CD4-positive, CD25-positive, alpha-beta regulatory T cell (primary cell): ENCODE results near the gene MORN5. TPM values are rescaled to one million over a fixed set of nuclear protein-coding genes. Genes with fewer than 3 reads are reported as not detected.
A peak's percentile ranks its signal among the peaks of the same experiment; 100 is the strongest.

ENCODE experiments used
- ATAC-seq, 2 donors: fragments of 150-1000 bp; cut with Tn5 transposase; one replicate each; pipeline ENCODE4 v1.10.0; 2021; ENCODE audit warnings: low read depth in 2 of 2, moderate number of reproducible peaks in 2 of 2, moderate library complexity in 1 of 2
- DNase-seq, 3 donors: peaks; one replicate each; pipeline versions ENCODE4 v3.0.0 to v3.0.0-alpha.2; 2012 to 2022; ENCODE audit warnings: mixed read lengths in 1 of 3
- H3K27ac ChIP-seq: one replicate; pipeline ENCODE4 v1.7.0; 2013; ENCODE audit warnings: mild to moderate bottlenecking, low read length; ENCODE audit not compliant: insufficient read depth, poor library complexity, severe bottlenecking
- H3K27me3 ChIP-seq: one replicate; pipeline ENCODE4 v1.7.0; 2013; ENCODE audit warnings: low read length; ENCODE audit not compliant: control insufficient read depth, insufficient read depth
- H3K36me3 ChIP-seq: one replicate; pipeline ENCODE4 v1.7.0; 2013; ENCODE audit warnings: mild to moderate bottlenecking, low read length, moderate library complexity; ENCODE audit not compliant: control insufficient read depth, insufficient read depth
- H3K4me1 ChIP-seq: 2 replicates; pipeline ENCODE4 v1.7.0; 2013; ENCODE audit warnings: mild to moderate bottlenecking, low read length; ENCODE audit not compliant: insufficient read depth, control insufficient read depth, poor library complexity, severe bottlenecking
- H3K4me3 ChIP-seq: one replicate; pipeline ENCODE4 v1.7.0; 2013; ENCODE audit warnings: low read depth, mild to moderate bottlenecking, low read length, moderate library complexity
- H3K9me3 ChIP-seq, 2 experiments: 1 replicate in 1 of 2; 2 replicates in 1 of 2; pipeline ENCODE4 v1.7.0; 2013; ENCODE audit warnings: low read length in 2 of 2, mild to moderate bottlenecking in 1 of 2, moderate library complexity in 1 of 2; ENCODE audit not compliant: control insufficient read depth in 2 of 2
- H3K27ac Mint-ChIP-seq, 3 donors: one replicate each; pipeline ENCODE4 v1.8.0; 2020 to 2022; ENCODE audit warnings: mild to moderate bottlenecking in 3 of 3, mixed read lengths in 3 of 3, moderate library complexity in 2 of 3
- H3K27me3 Mint-ChIP-seq: one replicate; pipeline ENCODE4 v1.8.0; 2022; ENCODE audit warnings: mild to moderate bottlenecking, mixed read lengths
- H3K36me3 Mint-ChIP-seq: one replicate; pipeline ENCODE4 v1.8.0; 2020; ENCODE audit warnings: mixed read lengths
- H3K4me1 Mint-ChIP-seq, 4 donors: one replicate each; pipeline ENCODE4 v1.8.0; 2020 to 2022; ENCODE audit warnings: mixed read lengths in 4 of 4, mild to moderate bottlenecking in 1 of 4
- H3K4me3 Mint-ChIP-seq, 4 donors: one replicate each; pipeline ENCODE4 v1.8.0; 2020 to 2022; ENCODE audit warnings: mild to moderate bottlenecking in 4 of 4, mixed read lengths in 4 of 4, moderate library complexity in 3 of 4
- H3K9me3 Mint-ChIP-seq, 7 donors: one replicate each; pipeline ENCODE4 v1.8.0; 2020 to 2022; ENCODE audit warnings: mixed read lengths in 7 of 7, mild to moderate bottlenecking in 3 of 7, moderate library complexity in 2 of 7
- polyA plus RNA-seq, 4 donors: library from polyadenylated mRNA; unstranded; fragments of 300-500 nt; fragmentation: Illumina TruSeq; gene quantifications; one replicate each; pipeline ENCODE4 v1.2.3, GENCODE V29; 2021
- total RNA-seq: library from RNA; stranded (reverse); gene quantifications from one replicate; pipeline ENCODE4 v1.2.3, GENCODE V29; 2022

Gene MORN5
- total and polyA plus RNA-seq, 5 donors from 2014 or later, result not detected

GRCh38 chr9:122197882-122198281, 38.2 kb downstream of the MORN5 start:
- no peak overlapping the region for H3K4me3 Mint-ChIP-seq
- Histone ChIP-seq H3K9me3 (no peaks in the 10 kb centered on the region), H3K27me3 (no peaks in the 10 kb centered on the region), H3K36me3 (no peaks in the 10 kb centered on the region), H3K4me1 (no peaks in the 10 kb centered on the region), H3K27ac (no peak overlapping the region), H3K4me3 (no peak overlapping the region)
- no peak overlapping the region for H3K27ac Mint-ChIP-seq
- peaks cover 12% of the 10 kb centered on the region for H3K27me3 Mint-ChIP-seq
- peaks cover 0 to 1% (median 0%) of the 10 kb centered on the region in 7 donors for H3K9me3 Mint-ChIP-seq
- ATAC-seq, result no peak
- no peaks in the 10 kb centered on the region for H3K4me1 Mint-ChIP-seq
- DNase-seq, result no peak
- no peaks in the 10 kb centered on the region for H3K36me3 Mint-ChIP-seq

GRCh38 chr9:122200960-122201595, 41.4 kb downstream of the MORN5 start:
- Histone ChIP-seq H3K27me3 (no peaks in the 10 kb centered on the region), H3K36me3 (no peaks in the 10 kb centered on the region), H3K27ac (no peak overlapping the region), H3K4me1 (no peaks in the 10 kb centered on the region), H3K9me3 (no peaks in the 10 kb centered on the region), H3K4me3 (no peak overlapping the region)
- Mint-ChIP-seq H3K9me3 (peaks cover 0 to 1% (median 0%) of the 10 kb centered on the region in 7 donors), H3K27me3 (peaks cover 12% of the 10 kb centered on the region), H3K36me3 (no peaks in the 10 kb centered on the region), H3K4me3 (no peak overlapping the region), H3K4me1 (no peaks in the 10 kb centered on the region), H3K27ac (no peak overlapping the region)
- ATAC-seq (no peak), DNase-seq (no peak)

- H3K27ac Mint-ChIP-seq, result no peak overlapping the region
- H3K36me3 Mint-ChIP-seq, result no peaks in the 10 kb centered on the region
- H3K4me3 Mint-ChIP-seq, result no peak overlapping the region
- Histone ChIP-seq H3K36me3 (no peaks in the 10 kb centered on the region), H3K4me3 (no peak overlapping the region), H3K4me1 (no peaks in the 10 kb centered on the region), H3K27ac (no peak overlapping the region), H3K9me3 (no peaks in the 10 kb centered on the region), H3K27me3 (no peaks in the 10 kb centered on the region)
- H3K4me1 Mint-ChIP-seq, result no peaks in the 10 kb centered on the region
- DNase-seq, result no peak
- peaks cover 10% of the 10 kb centered on the region for H3K27me3 Mint-ChIP-seq
- ATAC-seq, result no peak
- H3K9me3 Mint-ChIP-seq, result peaks cover 0 to 1% (median 0%) of the 10 kb centered on the region in 7 donors
These were observed 41.9 kb downstream of the MORN5 start for GRCh38 chr9:122201641-122202040.

GRCh38 chr9:122202111-122202510, 42.4 kb downstream of the MORN5 start:
- Histone ChIP-seq H3K9me3 (no peaks in the 10 kb centered on the region), H3K36me3 (no peaks in the 10 kb centered on the region), H3K27ac (no peak overlapping the region), H3K4me1 (no peaks in the 10 kb centered on the region), H3K4me3 (no peak overlapping the region), H3K27me3 (no peaks in the 10 kb centered on the region)
- Mint-ChIP-seq H3K36me3 (no peaks in the 10 kb centered on the region), H3K9me3 (peaks cover 0 to 1% (median 0%) of the 10 kb centered on the region in 7 donors), H3K4me1 (no peaks in the 10 kb centered on the region), H3K27ac (no peak overlapping the region), H3K27me3 (peaks cover 11% of the 10 kb centered on the region), H3K4me3 (no peak overlapping the region)
- ATAC-seq (no peak), DNase-seq (no peak)

GRCh38 chr9:122204055-122204454, 44.3 kb downstream of the MORN5 start:
- no peaks in the 10 kb centered on the region for H3K9me3 ChIP-seq
- Mint-ChIP-seq H3K4me1 (no peaks in the 10 kb centered on the region), H3K4me3 (no peak overlapping the region), H3K9me3 (peaks cover 0 to 1% (median 0%) of the 10 kb centered on the region in 7 donors), H3K27me3 (peaks cover 21% of the 10 kb centered on the region), H3K36me3 (no peaks in the 10 kb centered on the region), H3K27ac (peak overlapping the region in 1 of 3 donors; percentile 48)
- no peaks in the 10 kb centered on the region for H3K4me1 ChIP-seq
- DNase-seq (no peak), ATAC-seq (no peak)
- no peaks in the 10 kb centered on the region for H3K27me3 ChIP-seq
- H3K4me3 ChIP-seq, result no peak overlapping the region
- no peak overlapping the region for H3K27ac ChIP-seq
- H3K36me3 ChIP-seq, result no peaks in the 10 kb centered on the region

GRCh38 chr9:122204491-122204890, 44.8 kb downstream of the MORN5 start:
- H3K27ac Mint-ChIP-seq, result no peak overlapping the region
- Histone ChIP-seq H3K27ac (no peak overlapping the region), H3K4me1 (no peaks in the 10 kb centered on the region), H3K27me3 (no peaks in the 10 kb centered on the region), H3K4me3 (no peak overlapping the region), H3K9me3 (no peaks in the 10 kb centered on the region), H3K36me3 (no peaks in the 10 kb centered on the region)
- H3K4me3 Mint-ChIP-seq, result no peak overlapping the region
- no peaks in the 10 kb centered on the region for H3K36me3 Mint-ChIP-seq
- no peak for DNase-seq
- no peaks in the 10 kb centered on the region for H3K4me1 Mint-ChIP-seq
- H3K9me3 Mint-ChIP-seq, result peaks cover 0 to 1% (median 0%) of the 10 kb centered on the region in 7 donors
- ATAC-seq, result no peak
- peaks cover 21% of the 10 kb centered on the region for H3K27me3 Mint-ChIP-seq

GRCh38 chr9:122205176-122205575, 45.5 kb downstream of the MORN5 start:
- Mint-ChIP-seq H3K27ac (peak overlapping the region in 1 of 3 donors; percentile 47), H3K27me3 (peaks cover 19% of the 10 kb centered on the region), H3K9me3 (peaks cover 0 to 1% (median 0%) of the 10 kb centered on the region in 7 donors), H3K4me3 (no peak overlapping the region), H3K4me1 (no peaks in the 10 kb centered on the region), H3K36me3 (no peaks in the 10 kb centered on the region)
- Histone ChIP-seq H3K9me3 (no peaks in the 10 kb centered on the region), H3K27me3 (no peaks in the 10 kb centered on the region), H3K27ac (no peak overlapping the region), H3K36me3 (no peaks in the 10 kb centered on the region), H3K4me3 (no peak overlapping the region), H3K4me1 (no peaks in the 10 kb centered on the region)
- ATAC-seq, result no peak
- no peak for DNase-seq
